WTC11 (cell line): ENCODE data around the gene AIG1. TPM values are rescaled to one million over a fixed set of nuclear protein-coding genes. Genes with fewer than 3 reads are reported as not detected.

Source experiments
- ATAC-seq: fragments of 200-7000 bp; cut with Tn5 transposase; 2 replicates; pipeline ENCODE4 v1.10.0; 2021; ENCODE audit warnings: mild to moderate bottlenecking, moderate library complexity
- CTCF ChIA-PET: fragments of 300-600 bp; sonication (Branson Sonifier 250); formaldehyde crosslinking; loops from one replicate; lab custom pipeline; 2021; ENCODE audit warnings: antibody characterized with exemption; lab: Charles Lee
- POLR2A ChIA-PET: fragments of 350-600 bp; sonication (Branson Sonifier 250); formaldehyde crosslinking; loops from one replicate; lab custom pipeline; 2021; ENCODE audit warnings: antibody characterized with exemption; lab: Charles Lee
- DNase-seq: peaks from one replicate; pipeline ENCODE4 v3.0.0; 2021; ENCODE audit warnings: low spot score
- H3K27ac Mint-ChIP-seq: 2 replicates; pipeline ENCODE4 v1.8.0; 2021; ENCODE audit warnings: mixed read lengths
- H3K27me3 Mint-ChIP-seq: 2 replicates; pipeline ENCODE4 v1.8.0; 2021; ENCODE audit warnings: low read depth, mild to moderate bottlenecking, moderate library complexity, mixed read lengths
- H3K36me3 Mint-ChIP-seq: 2 replicates; pipeline ENCODE4 v1.8.0; 2021; ENCODE audit warnings: mixed read lengths
- H3K4me1 Mint-ChIP-seq: 2 replicates; pipeline ENCODE4 v1.8.0; 2022; ENCODE audit warnings: mixed read lengths
- H3K4me3 Mint-ChIP-seq: 2 replicates; pipeline ENCODE4 v1.8.0; 2021; ENCODE audit warnings: mild to moderate bottlenecking, moderate library complexity, mixed read lengths
- H3K9me3 Mint-ChIP-seq: 2 replicates; pipeline ENCODE4 v1.8.0; 2021; ENCODE audit warnings: mixed read lengths
- ATF3 ChIP-seq: sonication (generic); formaldehyde crosslinking; conservative IDR thresholded peaks from 2 replicates; pipeline ENCODE4 v1.8.1; 2022; ENCODE audit warnings: mild to moderate bottlenecking, missing genetic modification reagents
- ATF6 ChIP-seq: sonication (generic); formaldehyde crosslinking; IDR thresholded peaks from 2 replicates; pipeline ENCODE4 v1.8.1; 2023; ENCODE audit warnings: mild to moderate bottlenecking, missing genetic modification reagents
- CDX4 ChIP-seq: fragments of 250-450 bp; sonication (Bioruptor Pico); IDR thresholded peaks from 2 replicates; pipeline ENCODE4 v1.9.0; 2021; ENCODE audit warnings: moderate library complexity, mild to moderate bottlenecking, inconsistent platforms, borderline replicate concordance
- CREB1 ChIP-seq: sonication (generic); formaldehyde crosslinking; IDR thresholded peaks from 2 replicates; pipeline ENCODE4 v1.8.0; 2023; ENCODE audit warnings: mild to moderate bottlenecking, missing genetic modification reagents
- E2F1 ChIP-seq: sonication (generic); formaldehyde crosslinking; IDR thresholded peaks from 2 replicates; pipeline ENCODE4 v1.8.0; 2022; ENCODE audit warnings: mild to moderate bottlenecking, missing genetic modification reagents
- ETV6 ChIP-seq: sonication (generic); formaldehyde crosslinking; IDR thresholded peaks from 2 replicates; pipeline ENCODE4 v1.8.1; 2022; ENCODE audit warnings: mild to moderate bottlenecking, missing genetic modification reagents
- FOXP1 ChIP-seq: sonication (generic); formaldehyde crosslinking; IDR thresholded peaks from 2 replicates; pipeline ENCODE4 v1.8.0; 2022; ENCODE audit warnings: missing genetic modification reagents, mild to moderate bottlenecking, moderate library complexity, borderline replicate concordance
- GABPB1 ChIP-seq: sonication (generic); formaldehyde crosslinking; IDR thresholded peaks from 2 replicates; pipeline ENCODE4 v1.8.1; 2023; ENCODE audit warnings: mild to moderate bottlenecking, missing genetic modification reagents
- GRHL2 ChIP-seq: fragments of 250-450 bp; sonication (Bioruptor Pico); IDR thresholded peaks from 2 replicates; pipeline ENCODE4 v1.8.0; 2022; ENCODE audit warnings: mild to moderate bottlenecking, moderate library complexity; ENCODE audit not compliant: insufficient replicate concordance, severe bottlenecking
- IRF1 ChIP-seq: sonication (generic); formaldehyde crosslinking; IDR thresholded peaks from 2 replicates; pipeline ENCODE4 v1.8.0; 2023; ENCODE audit warnings: missing genetic modification reagents
- MAX ChIP-seq: sonication (generic); formaldehyde crosslinking; IDR thresholded peaks from 2 replicates; pipeline ENCODE4 v1.8.0; 2022; ENCODE audit warnings: mild to moderate bottlenecking, missing genetic modification reagents
- MXD4 ChIP-seq: fragments of 250-450 bp; sonication (Bioruptor Pico); IDR thresholded peaks from 2 replicates; pipeline ENCODE4 v1.8.0; 2021; ENCODE audit warnings: mild to moderate bottlenecking, moderate library complexity, borderline replicate concordance
- MYBL2 ChIP-seq: sonication (generic); formaldehyde crosslinking; IDR thresholded peaks from 2 replicates; pipeline ENCODE4 v1.8.1; 2023; ENCODE audit warnings: mild to moderate bottlenecking, moderate library complexity, missing genetic modification reagents
- NR2C2 ChIP-seq: sonication (generic); formaldehyde crosslinking; IDR thresholded peaks from 2 replicates; pipeline ENCODE4 v1.8.0; 2022; ENCODE audit warnings: mild to moderate bottlenecking, missing genetic modification reagents
- NR3C1 ChIP-seq: sonication (generic); formaldehyde crosslinking; conservative IDR thresholded peaks from 2 replicates; pipeline ENCODE4 v1.8.1; 2023; ENCODE audit warnings: low read depth, mild to moderate bottlenecking, missing genetic modification reagents
- PRDM15 ChIP-seq: sonication (generic); formaldehyde crosslinking; IDR thresholded peaks from 2 replicates; pipeline ENCODE4 v1.8.0; 2022; ENCODE audit warnings: missing genetic modification reagents
- RELA ChIP-seq: sonication (generic); formaldehyde crosslinking; IDR thresholded peaks from 2 replicates; pipeline ENCODE4 v1.8.1; 2022; ENCODE audit warnings: missing genetic modification reagents, mild to moderate bottlenecking, borderline replicate concordance
- SOX15 ChIP-seq: fragments of 250-450 bp; sonication (Bioruptor Pico); IDR thresholded peaks from 2 replicates; pipeline ENCODE4 v1.9.0; 2021; ENCODE audit warnings: mild to moderate bottlenecking
- TCF7 ChIP-seq: sonication (generic); formaldehyde crosslinking; IDR thresholded peaks from 2 replicates; pipeline ENCODE4 v1.8.0; 2022; ENCODE audit warnings: mild to moderate bottlenecking, low read depth, missing genetic modification reagents, moderate library complexity
- ZNF232 ChIP-seq: sonication (generic); formaldehyde crosslinking; IDR thresholded peaks from 2 replicates; pipeline ENCODE4 v1.8.0; 2022; ENCODE audit warnings: mild to moderate bottlenecking, missing genetic modification reagents
- total RNA-seq: library from RNA; stranded (reverse); gene quantifications from 3 replicates; pipeline ENCODE4 v1.2.3, GENCODE V29; 2021

AIG1 gene
- total RNA-seq, 1 experiment from 2014 or later = 38.8 TPM

GRCh38 chr6:143204045-143204444 is 143.4 kb downstream of the AIG1 start:
- H3K36me3 Mint-ChIP-seq = peaks cover 12% of the 10 kb centered on the region

GRCh38 chr6:143205131-143205535 is 144.4 kb downstream of the AIG1 start:
- DNase-seq = no peak
- TF ChIP-seq E2F1 = no peak
- no peak for TF ChIP-seq MYBL2 (CRISPR knock-in tag)
- no peak for TF ChIP-seq IRF1 (CRISPR knock-in tag)
- TF ChIP-seq RELA = no peak
- no peak for TF ChIP-seq NR2C2
- no peak for TF ChIP-seq MXD4 (CRISPR knock-in tag)
- TF ChIP-seq, all 79 proteins: peak for 0
- H3K36me3 Mint-ChIP-seq = peaks cover 20% of the 10 kb centered on the region
- no peaks in the 10 kb centered on the region for H3K4me1 Mint-ChIP-seq
- H3K27ac Mint-ChIP-seq = no peak overlapping the region
- ChIA-PET CTCF (no interaction called here), POLR2A (no interaction called here)
- H3K9me3 Mint-ChIP-seq = peaks cover 22% of the 10 kb centered on the region
- no peak for ATAC-seq
- no peak overlapping the region for H3K4me3 Mint-ChIP-seq
- no peaks in the 10 kb centered on the region for H3K27me3 Mint-ChIP-seq

More at GRCh38 chr6:143204045-143204444, 143.4 kb downstream of the AIG1 start:
- H3K27me3 Mint-ChIP-seq = no peaks in the 10 kb centered on the region
- ChIA-PET CTCF (no interaction called here), POLR2A (no interaction called here)
- no peak overlapping the region for H3K4me3 Mint-ChIP-seq
- no peak for TF ChIP-seq ETV6 (CRISPR knock-in tag)
- peaks cover 12% of the 10 kb centered on the region for H3K9me3 Mint-ChIP-seq
- no peak overlapping the region for H3K27ac Mint-ChIP-seq
- no peak for ATAC-seq
- no peak for DNase-seq
- no peaks in the 10 kb centered on the region for H3K4me1 Mint-ChIP-seq

- CTCF ChIA-PET = interaction anchor here (0.6 kb wide), 1 partner anchor 21 kb away, joined by 3 read pairs; no protein-coding TSS in a partner anchor
- no peak overlapping the region for H3K27ac Mint-ChIP-seq
- no peaks in the 10 kb centered on the region for H3K27me3 Mint-ChIP-seq
- POLR2A ChIA-PET = no interaction called here
- H3K36me3 Mint-ChIP-seq = peaks cover 20% of the 10 kb centered on the region
- H3K9me3 Mint-ChIP-seq = peaks cover 25% of the 10 kb centered on the region
- no peaks in the 10 kb centered on the region for H3K4me1 Mint-ChIP-seq
- DNase-seq (no peak), ATAC-seq (no peak)
- H3K4me3 Mint-ChIP-seq = no peak overlapping the region
- TF ChIP-seq FOXP1 = no peak
- TF ChIP-seq ATF3 (CRISPR knock-in tag) = no peak
- TF ChIP-seq CREB1 = no peak
- no peak for TF ChIP-seq MAX (CRISPR knock-in tag)
- no peak for TF ChIP-seq SOX15 (CRISPR knock-in tag)
- no peak for TF ChIP-seq CDX4 (CRISPR knock-in tag)
- TF ChIP-seq IRF1 (CRISPR knock-in tag) = no peak
- TF ChIP-seq TCF7 (CRISPR knock-in tag) = no peak
- no peak for TF ChIP-seq ATF6 (CRISPR knock-in tag)
- no peak for TF ChIP-seq NR3C1 (CRISPR knock-in tag)
- no peak for TF ChIP-seq GABPB1 (CRISPR knock-in tag)
- TF ChIP-seq ZNF232 (CRISPR knock-in tag) = no peak
- no peak for TF ChIP-seq E2F1
- no peak for TF ChIP-seq GRHL2 (CRISPR knock-in tag)
- no peak for TF ChIP-seq PRDM15
Observed at GRCh38 chr6:143205585-143205984, 144.9 kb downstream of the AIG1 start.
